ENCODE measurements around the gene BRPF1. TPM values are rescaled to one million over a fixed set of nuclear protein-coding genes. Genes with fewer than 3 reads are reported as not detected.

Gene BRPF1
- total and polyA plus RNA-seq, 2 experiments from 2014 or later: 9.3 to 10.7 TPM

DNA sequence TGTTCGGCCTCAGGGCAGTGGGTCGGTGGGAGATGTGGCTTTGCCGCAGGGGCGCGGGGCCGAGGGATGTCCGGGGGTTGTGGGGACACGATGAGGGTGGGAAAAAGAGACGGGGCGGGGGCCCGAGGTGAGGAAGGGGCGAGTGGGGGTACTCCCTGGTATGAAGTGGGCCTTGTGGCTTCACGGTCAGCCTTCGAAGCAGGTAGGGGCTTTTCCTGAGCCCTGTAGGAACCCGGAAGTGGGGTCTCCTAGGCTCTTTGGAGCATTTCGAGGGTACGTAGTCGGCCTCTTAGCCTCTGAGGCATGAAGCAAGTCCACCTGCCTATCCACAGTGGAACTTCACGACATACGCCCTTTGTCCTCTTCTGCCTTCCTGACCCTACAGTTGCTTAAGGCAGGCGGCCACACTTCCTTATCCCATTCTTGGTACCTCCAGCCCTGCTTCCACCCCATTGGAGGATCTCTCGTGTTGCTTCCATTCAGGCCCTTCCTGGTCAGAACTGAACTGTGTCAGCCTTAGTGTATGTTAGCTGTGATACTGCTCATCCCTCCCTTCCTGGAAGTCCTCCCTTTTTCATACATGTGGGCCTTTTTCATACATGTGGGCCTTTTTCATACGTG, 61.7 kb downstream of the BRPF1 start:
- H2AFZ ChIP-seq: peak overlapping the region; percentile 28
- peak overlapping the region; percentile 97 for H3K4me2 ChIP-seq
- WGBS (ENCODE audit: low lambda C conversion rate, missing lambda C conversion rate): under 1% methylated on average over 15 of the region's 23 CpGs
- peaks cover 15% of the 10 kb centered on the region for H3K4me1 ChIP-seq (ENCODE audit: insufficient read depth)
- no peaks in the 10 kb centered on the region for H3K9me2 ChIP-seq (replicated peaks; ENCODE audit: insufficient read depth)
- H3K79me2 ChIP-seq: peaks cover 62% of the 10 kb centered on the region
- DNase-seq (ENCODE audit: low spot score): peak; percentile 67
- H3K36me3 ChIP-seq (replicated peaks; ENCODE audit: insufficient read depth, low read depth): no peaks in the 10 kb centered on the region
- H3K27me3 ChIP-seq: no peaks in the 10 kb centered on the region
- H3K27ac ChIP-seq: peak overlapping the region; percentile 91
- H3K4me3 ChIP-seq: peak overlapping the region; percentile 81
- no peaks in the 10 kb centered on the region for H3K9me3 ChIP-seq (ENCODE audit: low read depth)
- peaks cover 8% of the 10 kb centered on the region for H4K20me1 ChIP-seq (ENCODE audit: insufficient read depth, poor library complexity, severe bottlenecking)
- TF ChIP-seq, protein P1, sequence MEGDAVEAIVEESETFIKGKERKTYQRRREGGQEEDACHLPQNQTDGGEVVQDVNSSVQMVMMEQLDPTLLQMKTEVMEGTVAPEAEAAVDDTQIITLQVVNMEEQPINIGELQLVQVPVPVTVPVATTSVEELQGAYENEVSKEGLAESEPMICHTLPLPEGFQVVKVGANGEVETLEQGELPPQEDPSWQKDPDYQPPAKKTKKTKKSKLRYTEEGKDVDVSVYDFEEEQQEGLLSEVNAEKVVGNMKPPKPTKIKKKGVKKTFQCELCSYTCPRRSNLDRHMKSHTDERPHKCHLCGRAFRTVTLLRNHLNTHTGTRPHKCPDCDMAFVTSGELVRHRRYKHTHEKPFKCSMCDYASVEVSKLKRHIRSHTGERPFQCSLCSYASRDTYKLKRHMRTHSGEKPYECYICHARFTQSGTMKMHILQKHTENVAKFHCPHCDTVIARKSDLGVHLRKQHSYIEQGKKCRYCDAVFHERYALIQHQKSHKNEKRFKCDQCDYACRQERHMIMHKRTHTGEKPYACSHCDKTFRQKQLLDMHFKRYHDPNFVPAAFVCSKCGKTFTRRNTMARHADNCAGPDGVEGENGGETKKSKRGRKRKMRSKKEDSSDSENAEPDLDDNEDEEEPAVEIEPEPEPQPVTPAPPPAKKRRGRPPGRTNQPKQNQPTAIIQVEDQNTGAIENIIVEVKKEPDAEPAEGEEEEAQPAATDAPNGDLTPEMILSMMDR (IDR thresholded peaks at IDR 0.05; ENCODE audit: poor library complexity): no peak
- TF ChIP-seq EZH2 (IDR thresholded peaks at IDR 0.05; ENCODE audit: borderline replicate concordance): no peak
- no peak for TF ChIP-seq EZH2phosphoT487 (IDR thresholded peaks at IDR 0.05; ENCODE audit: low read depth, severe bottlenecking, unreplicated experiment)

DNA sequence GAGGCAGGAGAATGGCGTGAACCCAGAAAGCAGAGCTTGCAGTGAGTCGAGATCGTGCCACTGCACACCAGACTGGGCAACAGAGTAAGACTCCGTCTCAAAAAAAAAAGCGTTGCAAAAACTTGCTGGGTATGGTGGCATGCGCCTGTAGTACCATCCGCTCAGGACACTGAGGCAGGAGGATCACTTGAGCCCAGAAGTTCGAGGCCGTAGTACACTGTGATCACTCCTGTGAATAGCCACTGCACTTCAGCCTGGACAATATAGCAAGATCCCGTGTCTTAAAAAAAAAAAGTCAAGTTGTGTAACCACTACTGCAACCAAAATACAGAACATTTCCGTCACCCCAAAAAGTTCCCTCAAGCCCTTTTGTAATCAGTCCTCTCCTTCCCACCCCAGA, 62.9 kb downstream of the BRPF1 start:
- 98% methylated on average over 11 of the region's 11 CpGs for WGBS (ENCODE audit: low lambda C conversion rate, missing lambda C conversion rate)
- Histone ChIP-seq H3K79me2 (peaks cover 67% of the 10 kb centered on the region), H3K9me3 (ENCODE audit: low read depth) (no peaks in the 10 kb centered on the region), H3K36me3 (replicated peaks; ENCODE audit: insufficient read depth, low read depth) (no peaks in the 10 kb centered on the region), H3K27ac (no peak overlapping the region), H3K4me2 (peak overlapping the region; percentile 97), H2AFZ (no peak overlapping the region), H3K4me3 (no peak overlapping the region), H3K27me3 (no peaks in the 10 kb centered on the region), H3K4me1 (ENCODE audit: insufficient read depth) (peaks cover 15% of the 10 kb centered on the region), H3K9me2 (replicated peaks; ENCODE audit: insufficient read depth) (no peaks in the 10 kb centered on the region), H4K20me1 (ENCODE audit: insufficient read depth, poor library complexity, severe bottlenecking) (peaks cover 8% of the 10 kb centered on the region)
- no peak for TF ChIP-seq EZH2 (IDR thresholded peaks at IDR 0.05; ENCODE audit: borderline replicate concordance)
- TF ChIP-seq, protein P1 (IDR thresholded peaks at IDR 0.05; ENCODE audit: poor library complexity): no peak
- no peak for TF ChIP-seq EZH2phosphoT487 (IDR thresholded peaks at IDR 0.05; ENCODE audit: low read depth, severe bottlenecking, unreplicated experiment)
- DNase-seq (ENCODE audit: low spot score): no peak

DNA sequence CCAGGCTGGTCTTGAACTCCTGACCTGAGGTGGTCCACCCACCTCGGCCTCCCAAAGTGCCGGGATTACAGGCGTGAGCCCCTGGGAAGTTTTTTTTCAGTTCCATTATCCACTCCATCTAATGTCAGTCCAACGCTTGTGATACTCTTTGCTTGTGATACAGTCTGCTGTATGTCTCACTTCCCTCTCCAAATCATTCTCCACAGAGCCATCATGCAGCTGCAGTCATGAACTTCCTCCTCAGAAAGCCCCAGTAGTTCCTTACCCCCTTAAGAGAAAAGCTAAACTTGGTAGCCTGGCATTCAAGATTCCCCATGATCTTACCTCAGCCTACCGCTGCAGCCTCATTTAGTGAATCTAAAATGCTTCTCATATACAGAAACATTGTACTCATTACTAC, 63.7 kb downstream of the BRPF1 start:
- TF ChIP-seq EZH2phosphoT487 (IDR thresholded peaks at IDR 0.05; ENCODE audit: low read depth, severe bottlenecking, unreplicated experiment) (no peak), EZH2 (IDR thresholded peaks at IDR 0.05; ENCODE audit: borderline replicate concordance) (no peak)
- TF ChIP-seq, protein P1 (IDR thresholded peaks at IDR 0.05; ENCODE audit: poor library complexity): no peak
- H3K9me2 ChIP-seq (replicated peaks; ENCODE audit: insufficient read depth): no peaks in the 10 kb centered on the region
- H3K27ac ChIP-seq: no peak overlapping the region
- H3K4me1 ChIP-seq (ENCODE audit: insufficient read depth): peaks cover 15% of the 10 kb centered on the region
- peaks cover 8% of the 10 kb centered on the region for H4K20me1 ChIP-seq (ENCODE audit: insufficient read depth, poor library complexity, severe bottlenecking)
- H3K4me3 ChIP-seq: no peak overlapping the region
- no peaks in the 10 kb centered on the region for H3K27me3 ChIP-seq
- no peak overlapping the region for H2AFZ ChIP-seq
- 93% methylated on average over 5 of the region's 5 CpGs for WGBS (ENCODE audit: low lambda C conversion rate, missing lambda C conversion rate)
- H3K36me3 ChIP-seq (replicated peaks; ENCODE audit: insufficient read depth, low read depth): no peaks in the 10 kb centered on the region
- H3K9me3 ChIP-seq (ENCODE audit: low read depth): no peaks in the 10 kb centered on the region
- peaks cover 67% of the 10 kb centered on the region for H3K79me2 ChIP-seq
- no peak overlapping the region for H3K4me2 ChIP-seq
- no peak for DNase-seq (ENCODE audit: low spot score)

All from hepatocyte (in vitro differentiated cells).